UCSD-AML1 (cell line): Measurements from ENCODE around the gene FHAD1.

Experiments
- DNase-seq: peaks from one replicate; lab custom pipeline; 2025; ENCODE audit not compliant: unreplicated experiment; lab: John Stamatoyannopoulos, UW

FHAD1 gene

DNA sequence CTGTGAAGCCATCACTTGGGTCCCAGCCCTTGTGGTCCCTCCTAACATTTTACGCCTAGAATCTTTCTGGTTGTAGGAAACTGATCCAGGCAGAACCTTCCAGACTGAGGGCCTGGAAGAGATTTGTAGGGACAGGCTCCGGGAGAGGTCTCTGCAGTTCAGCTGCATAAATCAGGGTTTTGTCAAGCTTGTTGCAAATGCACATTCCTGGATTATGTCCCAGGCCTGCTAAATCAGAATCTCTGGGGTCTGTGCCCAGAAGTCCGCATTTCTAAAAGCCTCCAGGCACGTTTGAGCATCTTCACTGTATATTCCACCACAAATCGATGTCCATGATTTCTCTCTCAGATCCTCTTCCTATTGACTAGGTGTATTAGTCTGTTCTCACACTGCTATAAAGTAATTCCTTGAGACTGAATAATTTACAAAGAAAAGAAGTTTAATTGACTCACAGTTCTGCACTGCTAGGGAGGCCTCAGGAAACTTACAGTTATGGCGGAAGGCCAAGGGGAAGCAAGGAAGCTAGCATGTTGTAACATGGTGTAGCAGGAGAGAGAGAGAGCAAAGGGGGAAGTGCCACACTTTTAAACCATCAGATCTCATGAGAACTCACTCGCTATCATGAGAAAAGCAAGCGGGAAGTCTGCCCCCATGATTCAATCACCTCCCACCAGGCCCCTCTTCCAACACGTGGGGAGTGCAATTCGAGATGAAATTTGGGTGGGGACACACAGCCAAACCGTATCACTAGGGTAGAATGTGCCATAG is 1.2 kb upstream of the FHAD1 start:
- no peak for DNase-seq

DNA sequence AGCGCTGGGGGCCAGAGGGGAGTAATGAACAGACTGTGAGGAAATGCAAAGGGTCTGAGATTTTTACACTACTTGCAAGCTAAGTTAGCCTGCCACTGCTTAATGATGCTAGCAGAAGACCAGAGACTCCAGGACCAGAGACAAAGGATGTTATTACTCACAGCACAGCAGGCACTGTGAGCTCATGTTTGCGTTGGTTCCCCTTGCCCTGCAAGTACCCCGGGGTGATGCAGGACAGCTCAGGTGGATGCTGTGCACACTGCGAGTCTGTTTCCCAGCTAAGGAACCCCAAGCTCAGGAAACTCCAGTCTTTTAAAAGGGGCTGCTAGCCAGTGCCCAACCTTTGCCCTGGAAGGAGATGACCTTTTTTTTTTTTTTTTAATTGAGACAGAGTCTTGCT is 1.2 kb downstream of the FHAD1 start:
- no peak for DNase-seq

DNA sequence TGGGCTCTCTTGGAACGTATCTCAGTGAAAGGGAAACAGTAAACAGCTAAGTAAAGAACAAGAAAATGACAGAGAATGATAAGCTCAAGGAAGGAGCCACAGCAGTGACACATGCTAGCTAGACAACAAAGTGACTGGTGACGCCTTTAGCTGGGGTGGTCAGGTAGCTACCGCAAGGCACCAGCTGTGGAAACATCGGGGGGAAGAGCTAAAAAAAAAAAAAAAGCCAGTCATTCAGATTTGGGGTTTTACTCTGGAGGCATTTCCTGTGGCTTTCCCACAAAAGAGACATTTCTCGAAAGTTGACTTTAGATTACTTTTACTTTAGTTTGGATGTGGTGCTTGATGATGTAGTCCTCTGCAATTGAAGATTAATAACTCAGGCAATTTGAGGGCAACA is 2.1 kb downstream of the FHAD1 start:
- peak; percentile 57 for DNase-seq

DNA sequence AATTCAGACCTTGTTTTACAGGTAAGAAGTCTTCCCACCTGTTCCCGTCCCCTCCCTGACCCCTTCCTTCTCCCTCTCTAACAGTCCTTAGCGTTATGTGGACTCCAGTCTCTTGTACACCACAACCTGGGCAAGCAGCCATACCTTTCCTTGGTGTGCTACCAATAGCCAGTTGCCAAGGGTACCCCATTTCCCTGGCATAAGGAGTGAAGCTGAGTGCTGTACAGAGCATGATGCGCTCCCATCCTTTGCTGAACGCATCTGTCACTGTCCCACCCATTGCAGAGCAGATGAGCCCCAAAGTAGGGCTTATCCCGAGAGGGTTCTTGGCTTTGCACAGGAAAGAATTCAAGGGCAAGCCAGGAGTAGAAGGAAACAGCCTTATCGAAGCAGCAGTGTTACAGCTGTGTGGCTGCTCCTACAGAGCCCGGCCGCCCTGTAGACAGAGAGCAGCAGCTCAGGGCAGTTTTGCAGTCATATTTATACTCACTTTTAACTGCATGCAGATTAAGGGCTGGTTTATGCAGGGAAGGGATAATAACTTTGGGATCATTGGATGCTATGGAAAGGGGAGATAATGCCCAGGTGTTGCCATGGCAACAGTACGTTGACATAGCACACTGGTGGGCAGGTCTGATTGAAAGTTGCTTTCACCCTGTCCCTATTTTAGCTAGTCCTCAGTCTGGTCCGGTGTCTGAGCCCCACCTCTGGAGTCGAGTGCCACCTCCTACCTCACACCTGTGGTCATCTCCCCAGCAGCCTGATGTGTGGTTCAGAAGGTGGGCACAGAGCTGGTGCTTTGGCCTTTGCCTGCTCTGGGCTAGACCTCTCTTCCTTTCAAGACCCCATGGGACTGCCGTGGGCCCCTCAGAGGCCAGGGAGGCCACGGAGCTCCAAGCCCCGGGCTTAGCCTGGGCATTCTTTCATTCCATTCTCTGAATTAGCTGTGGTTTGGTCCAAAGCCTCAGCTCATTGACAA is 5.1 kb downstream of the FHAD1 start:
- no peak for DNase-seq

DNA sequence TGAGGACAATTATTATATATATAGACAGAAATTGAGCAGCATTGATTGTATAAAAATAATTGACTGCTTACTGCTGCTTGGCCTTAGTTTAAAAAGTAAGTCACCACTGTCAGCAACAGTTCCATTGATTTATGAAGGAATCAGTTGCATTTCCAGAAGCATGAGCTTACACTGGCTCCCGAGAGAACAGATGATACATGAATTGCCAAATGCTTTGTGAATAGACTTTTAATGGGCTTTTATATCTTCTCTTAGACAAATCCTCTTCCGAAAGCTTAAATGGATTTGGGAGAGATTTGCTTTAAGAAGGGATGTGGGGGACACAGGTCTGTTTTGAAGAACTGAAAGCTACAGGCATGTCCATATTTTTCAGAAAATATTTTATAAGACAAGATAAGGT is 7.5 kb downstream of the FHAD1 start:
- DNase-seq = no peak

DNA sequence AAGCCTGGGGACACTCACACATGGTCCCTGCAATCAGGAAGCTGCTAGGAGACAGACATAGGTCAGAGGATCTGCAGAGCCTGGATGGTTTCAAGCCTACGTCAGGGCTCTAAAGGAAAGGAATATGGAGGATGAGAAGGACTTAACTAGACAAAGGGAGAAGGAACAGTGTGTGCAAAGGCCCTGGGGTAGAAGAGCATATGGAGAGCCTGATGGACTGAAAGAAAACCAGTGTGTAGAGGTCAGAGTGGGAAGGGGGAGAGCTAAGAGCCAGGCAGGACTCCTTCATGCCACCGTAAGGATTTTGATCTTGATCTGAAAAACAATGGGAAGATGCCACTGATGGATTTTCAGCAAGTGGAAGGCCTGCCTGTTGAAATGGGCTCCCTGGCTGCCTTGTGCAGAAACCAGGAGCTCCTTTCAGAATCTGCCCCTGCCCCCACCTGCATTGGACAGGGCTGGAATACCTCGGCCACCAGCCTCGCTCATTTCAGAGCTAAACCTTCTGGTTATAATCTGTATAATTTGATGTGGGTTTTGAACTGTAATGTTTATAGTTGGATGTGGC is 8.6 kb downstream of the FHAD1 start:
- DNase-seq = no peak

DNA sequence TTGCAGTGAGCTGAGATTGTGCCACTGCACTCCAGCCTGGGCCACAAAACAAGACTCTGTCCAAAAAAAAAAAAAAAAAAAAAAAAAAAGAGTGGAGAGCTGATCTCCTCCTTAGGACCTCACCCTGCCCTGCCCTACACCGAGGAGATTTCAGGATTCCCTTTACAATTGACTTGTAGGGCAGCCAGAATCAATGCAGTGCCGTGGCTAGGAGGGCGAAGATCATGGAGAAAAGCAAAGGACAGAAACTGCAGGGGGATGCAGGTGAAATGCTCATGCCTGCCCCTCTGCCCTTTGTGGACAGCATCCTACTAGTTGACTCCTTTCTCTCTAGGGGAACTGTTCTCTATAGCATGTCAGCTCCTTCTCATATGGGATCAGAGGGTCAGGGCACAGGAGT is 9.6 kb downstream of the FHAD1 start:
- no peak for DNase-seq

DNA sequence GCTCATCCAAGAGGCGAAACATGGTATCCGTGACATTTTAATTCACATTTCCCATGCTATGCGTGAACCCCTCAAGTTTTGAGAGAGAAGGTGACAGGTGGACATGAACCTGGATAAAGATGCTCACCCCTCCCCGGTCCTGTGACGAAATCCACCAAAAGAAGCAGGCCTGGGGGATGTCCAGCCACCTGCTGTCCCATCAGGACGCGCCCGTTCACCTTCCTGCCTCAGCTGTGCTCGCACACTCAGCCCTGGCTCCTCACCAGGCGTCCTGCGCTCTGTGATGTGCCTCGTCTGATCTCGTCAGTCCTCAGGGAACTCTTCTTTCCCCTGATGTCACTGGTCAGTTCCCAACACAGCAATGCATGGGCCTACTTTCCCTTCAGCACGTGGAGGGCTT is 10.3 kb downstream of the FHAD1 start:
- DNase-seq = no peak

DNA sequence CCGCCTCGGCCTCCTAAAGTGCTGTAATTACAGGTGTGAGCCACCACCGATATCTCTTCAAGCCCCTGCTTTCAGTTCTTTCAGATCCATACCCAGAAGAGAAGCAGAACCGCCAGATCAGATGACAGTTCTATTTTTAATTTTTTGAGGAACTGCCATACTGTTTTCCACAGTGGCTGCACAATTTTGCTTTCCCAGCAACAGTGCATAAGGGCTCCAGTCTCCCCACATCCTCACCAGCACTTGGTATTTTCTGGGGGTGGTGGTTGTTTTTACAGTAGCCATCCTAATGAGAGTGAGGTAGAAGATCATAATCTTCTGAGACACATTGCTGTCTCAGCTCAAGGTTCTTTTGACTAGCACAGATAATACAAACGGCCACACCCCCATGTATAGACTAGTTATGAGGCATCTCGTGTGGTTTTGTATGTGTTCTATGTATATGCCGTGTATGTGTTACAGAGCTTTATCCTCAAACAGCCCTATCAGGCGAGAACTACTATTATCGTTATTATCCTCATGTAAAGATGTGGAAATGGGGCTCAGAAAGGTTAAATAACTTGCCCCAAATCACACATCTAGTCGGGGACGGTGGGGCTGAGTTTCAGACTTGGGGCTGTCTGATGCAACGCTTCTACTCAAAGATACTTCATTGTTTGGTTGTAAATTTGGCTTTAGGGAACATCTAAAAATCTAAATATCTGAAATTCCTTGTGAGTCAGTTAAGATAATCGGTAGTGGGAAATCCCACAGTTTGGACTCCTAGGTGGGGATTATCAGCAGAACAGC is 12.0 kb downstream of the FHAD1 start:
- no peak for DNase-seq

DNA sequence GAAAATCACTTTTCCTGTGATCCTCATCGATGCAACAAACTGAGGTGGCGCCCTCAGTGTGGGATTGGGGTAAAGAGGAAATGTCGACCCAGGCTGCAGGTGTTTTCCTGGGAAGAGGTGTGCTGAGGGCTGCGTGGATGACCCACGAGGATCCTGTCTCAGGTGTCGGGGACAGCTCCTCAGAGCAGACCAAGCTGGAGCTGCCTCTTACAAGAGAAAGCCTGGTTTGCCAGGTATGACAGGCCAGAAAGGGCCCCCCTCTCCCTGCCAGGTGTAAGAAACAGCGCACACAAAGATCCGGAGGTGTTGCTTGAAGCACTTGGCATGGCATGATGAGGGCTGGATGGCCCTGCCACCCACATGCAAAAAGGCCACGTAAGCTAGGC is 12.6 kb downstream of the FHAD1 start:
- DNase-seq = no peak

DNA sequence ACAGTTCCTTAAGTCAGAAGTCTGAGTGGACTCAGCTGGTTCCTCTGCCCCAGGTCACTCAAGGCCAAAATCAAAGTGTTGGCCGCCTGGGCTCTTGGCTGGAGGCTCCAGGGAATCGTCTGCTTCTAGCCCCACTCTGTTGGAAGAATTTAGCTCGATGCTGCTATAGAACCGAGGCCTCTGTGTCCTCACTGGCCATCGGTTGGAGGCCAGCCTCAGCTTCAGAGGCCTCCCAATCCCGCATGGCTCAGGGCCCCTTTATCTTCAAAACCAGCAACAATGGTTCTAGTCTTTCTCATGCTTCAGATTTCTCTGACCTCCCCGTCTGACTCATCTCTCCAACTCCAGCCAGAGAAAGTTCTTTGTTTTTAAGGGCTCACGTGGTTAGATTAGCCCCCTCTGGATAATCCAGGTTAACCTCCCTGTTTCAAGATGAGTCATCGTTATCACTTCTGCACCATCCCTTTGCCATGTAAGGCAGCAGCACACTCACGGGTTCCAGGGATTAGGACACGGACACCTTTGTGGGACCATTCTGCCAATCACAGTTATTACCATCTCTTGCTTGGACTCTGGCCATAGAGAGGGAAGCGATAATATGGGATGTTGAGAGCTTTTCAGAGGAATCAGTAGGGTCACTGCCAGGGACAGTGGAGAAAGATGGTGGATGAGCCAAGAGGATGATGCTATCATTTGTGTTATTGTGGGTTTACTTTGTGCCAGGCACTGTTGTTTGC is 13.6 kb downstream of the FHAD1 start:
- DNase-seq = no peak

DNA sequence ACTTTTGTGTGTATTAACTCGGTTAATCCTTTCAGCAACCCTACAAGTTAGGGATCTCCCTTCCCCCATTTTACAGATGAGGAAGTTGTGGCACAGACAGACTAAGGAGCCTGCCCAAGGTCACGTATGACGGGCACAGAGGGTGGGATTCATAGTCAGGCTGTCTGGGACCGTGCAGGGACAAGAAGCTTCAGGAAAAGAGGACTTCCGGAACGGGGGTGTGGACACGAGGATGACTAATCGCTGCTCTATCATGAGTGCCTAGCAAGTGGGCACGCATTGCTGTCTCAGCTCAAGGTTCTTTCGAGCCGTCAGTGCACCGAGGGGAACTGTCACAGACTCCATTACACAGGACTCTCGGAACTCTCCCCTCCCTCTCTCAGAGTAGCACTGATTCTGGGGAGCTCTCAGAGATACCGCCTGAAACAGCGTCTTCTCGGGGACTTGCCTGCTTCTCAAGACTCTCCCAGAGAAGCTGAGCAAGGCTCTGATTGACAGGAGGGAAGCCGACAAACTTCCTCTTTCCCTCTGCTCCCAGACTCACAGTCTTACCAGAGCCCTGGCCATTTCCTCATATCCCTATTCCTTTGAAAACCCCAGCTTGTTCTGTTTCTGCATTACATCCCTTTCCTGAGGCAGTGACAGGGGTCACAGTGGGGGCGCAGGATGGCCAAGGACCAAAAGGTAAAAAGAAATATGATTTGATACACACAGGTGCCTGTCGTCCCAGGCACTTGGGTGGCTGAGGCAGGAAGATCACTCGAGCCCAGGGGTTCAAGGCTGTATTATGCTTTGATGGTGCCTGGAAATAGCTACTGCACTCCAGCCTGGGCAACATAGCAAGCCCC is 14.4 kb downstream of the FHAD1 start:
- peak; percentile 72 for DNase-seq

DNA sequence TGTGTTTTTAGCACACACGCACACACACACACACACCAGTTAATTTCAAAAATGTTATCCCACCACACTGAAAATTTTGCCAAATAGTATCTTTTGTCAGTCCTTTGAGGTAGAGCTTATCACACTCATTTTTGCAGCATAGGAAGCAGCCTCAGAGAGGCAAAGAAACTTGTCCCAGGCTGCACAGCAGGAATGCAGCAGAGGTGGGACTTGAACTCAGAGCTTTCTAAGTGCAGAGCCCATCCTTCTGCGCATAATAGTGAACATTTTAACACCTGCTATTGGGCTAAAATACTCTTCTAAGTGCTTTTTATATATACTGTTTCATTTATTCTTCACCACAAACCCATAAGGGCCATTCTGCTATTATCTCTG is 15.0 kb downstream of the FHAD1 start:
- no peak for DNase-seq

DNA sequence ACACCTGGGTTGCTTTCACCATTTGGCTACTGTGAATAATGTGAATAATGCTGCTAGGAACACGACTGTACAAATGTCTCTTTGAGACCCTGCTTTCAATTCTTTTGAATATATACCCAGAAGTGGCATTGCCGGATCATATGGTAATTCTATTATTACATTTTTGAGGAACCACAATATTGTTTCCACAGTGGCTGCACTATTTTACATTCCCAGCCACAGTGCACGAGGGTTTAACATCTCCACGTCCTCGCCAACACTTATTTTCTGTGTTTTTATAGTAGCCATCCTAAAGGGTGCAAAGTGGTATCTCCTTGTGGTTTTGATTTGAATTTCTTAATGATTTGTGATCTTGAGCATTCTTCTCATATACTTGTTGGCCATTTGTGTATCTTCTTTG is 15.7 kb downstream of the FHAD1 start:
- DNase-seq = no peak

DNA sequence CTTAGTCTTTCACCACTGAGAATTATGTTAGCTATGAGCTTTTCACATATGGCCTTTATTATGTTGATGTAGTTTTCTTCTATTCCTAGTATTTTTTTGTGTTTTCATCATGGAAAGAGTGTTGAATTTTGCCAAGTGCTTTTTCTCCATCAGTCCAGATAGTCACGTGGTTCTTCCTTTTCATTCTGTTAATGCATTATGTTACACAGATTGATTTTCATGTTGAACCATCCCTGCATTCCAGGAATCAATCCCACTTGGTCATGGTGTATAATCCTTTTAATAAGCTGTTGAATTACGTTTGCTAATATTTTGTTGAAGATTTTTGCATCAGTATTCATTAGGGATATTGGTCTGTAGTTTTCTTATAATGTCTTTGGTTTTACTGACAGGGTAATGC is 17.7 kb downstream of the FHAD1 start:
- DNase-seq = no peak

DNA sequence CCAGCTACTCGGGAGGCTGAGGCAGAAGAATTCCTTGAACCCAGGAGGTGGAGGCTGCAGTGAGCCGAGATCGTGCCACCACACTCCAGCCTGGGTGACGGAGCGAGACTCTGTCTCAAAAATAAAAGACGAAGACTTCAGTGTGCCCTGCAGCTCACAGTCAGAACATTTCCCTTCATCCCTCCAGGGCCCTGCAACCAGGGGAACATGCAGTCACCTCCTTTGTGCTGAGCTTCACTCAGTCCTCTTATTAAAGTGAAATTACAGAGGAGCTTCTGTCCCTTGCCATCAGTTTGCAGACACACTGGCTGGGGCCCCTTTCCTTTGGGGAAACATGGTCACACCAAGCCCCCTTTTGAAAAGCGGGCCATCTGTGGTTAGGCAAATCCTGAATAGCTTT is 24.2 kb downstream of the FHAD1 start:
- DNase-seq = no peak

DNA sequence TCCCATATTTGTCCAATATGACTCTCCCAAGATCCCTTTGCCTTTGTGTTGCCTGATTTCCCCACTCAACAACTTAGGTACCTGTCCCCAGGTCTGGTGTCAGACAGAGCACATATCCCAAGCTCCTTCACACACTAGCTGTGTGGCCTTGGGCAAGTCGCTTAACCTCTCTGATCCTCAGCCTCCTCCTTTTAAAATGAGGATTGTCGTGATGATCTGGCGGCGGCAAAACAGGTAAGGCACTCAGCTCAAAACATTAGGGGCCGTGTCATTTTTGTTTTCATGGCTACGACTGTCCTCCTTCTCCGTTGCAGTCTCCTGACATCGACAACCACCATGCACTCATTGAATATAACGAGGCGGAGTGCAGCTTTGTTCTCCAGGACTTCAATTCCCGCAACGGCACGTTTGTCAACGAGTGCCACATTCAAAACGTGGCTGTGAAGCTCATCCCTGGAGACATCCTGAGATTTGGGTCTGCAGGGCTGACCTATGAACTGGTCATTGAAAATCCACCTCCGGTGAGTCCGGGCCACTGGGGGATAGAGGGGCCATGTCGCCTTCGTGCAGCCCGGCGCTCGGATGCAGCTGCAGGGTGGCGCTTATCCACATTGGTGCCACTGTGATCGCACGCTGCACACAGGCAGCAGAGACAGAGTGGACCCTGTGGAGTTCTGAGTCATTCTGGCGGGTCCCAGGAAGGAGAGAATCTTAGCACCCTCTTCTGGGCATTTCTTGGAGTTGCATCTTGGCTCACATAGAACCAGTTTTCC is 25.2 kb downstream of the FHAD1 start:
- peak; percentile 64 for DNase-seq

DNA sequence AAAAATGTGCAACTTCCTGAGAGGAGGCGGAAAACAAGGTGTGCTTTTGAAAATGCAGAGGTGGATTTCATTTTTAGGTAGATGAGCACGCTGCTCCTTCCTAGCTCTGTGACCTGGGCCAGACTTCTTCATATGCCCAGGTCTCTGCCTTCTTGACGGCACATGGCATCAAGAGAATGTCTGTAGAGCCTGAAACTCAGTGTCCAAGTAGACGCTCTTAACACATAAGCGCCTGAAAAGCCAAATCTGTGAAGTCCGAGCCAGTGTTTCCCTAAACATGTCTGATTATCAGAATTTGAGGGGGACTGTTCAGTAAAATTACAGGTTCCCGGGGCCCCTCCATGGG is 25.7 kb downstream of the FHAD1 start:
- no peak for DNase-seq

DNA sequence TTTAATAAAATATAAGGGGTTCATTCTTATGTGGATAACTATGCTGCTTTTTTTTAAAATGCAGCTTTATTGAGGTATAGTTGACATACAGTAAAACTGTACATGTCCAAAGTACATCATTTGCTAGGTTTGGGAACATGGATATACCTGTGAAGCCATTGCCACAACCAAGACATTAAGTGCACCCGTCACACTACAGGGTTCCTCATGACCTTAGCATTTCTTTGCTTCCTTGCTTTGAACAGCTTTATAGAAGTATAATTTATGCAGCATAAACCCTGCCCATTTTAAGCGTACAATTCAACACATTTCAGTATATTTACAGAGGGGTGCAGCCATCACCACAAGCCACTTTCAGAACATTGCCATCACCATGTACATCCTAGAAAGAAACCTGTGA is 26.3 kb downstream of the FHAD1 start:
- DNase-seq = no peak
